Astrocyte of the cerebellum (primary cell): ENCODE results near the gene RYR2.
"Not testable (repeated sequence)": the region's sequence is repeated elsewhere in the genome, so short reads cannot be mapped to it uniquely, and the experiment has no call there.

Experiments
- DNase-seq: peaks from one replicate; pipeline ENCODE4 v3.0.0-alpha.2; 2011; ENCODE audit warnings: low read depth
- H3K4me3 ChIP-seq: 2 replicates; pipeline ENCODE4 v1.5.1; 2011; ENCODE audit warnings: mild to moderate bottlenecking, low read depth, low read length, moderate library complexity
- CTCF ChIP-seq: IDR thresholded peaks from 2 replicates; pipeline ENCODE4 v1.5.1; 2012; ENCODE audit warnings: low read length, low read depth, moderate library complexity, mild to moderate bottlenecking; ENCODE audit errors: missing control alignments
- in situ Hi-C: cut with HindIII; loops from 2 replicates; pipeline ENCODE4 v1.10.0; 2017; ENCODE audit warnings: low sequenced_read_pairs

The RYR2 gene

GRCh38 chr1:237353918-237354317 lies 311.9 kb downstream of the RYR2 start:
- no peak for TF ChIP-seq CTCF
- H3K4me3 ChIP-seq, result no peak overlapping the region
- in situ Hi-C loops, result no loop called here
- no peak for DNase-seq

GRCh38 chr1:237355022-237355421 lies 313.0 kb downstream of the RYR2 start:
- in situ Hi-C loops, result no loop called here
- no peak overlapping the region for H3K4me3 ChIP-seq
- no peak for DNase-seq
- TF ChIP-seq CTCF, result no peak

GRCh38 chr1:237358555-237358954 lies 316.6 kb downstream of the RYR2 start:
- H3K4me3 ChIP-seq, result no peak overlapping the region
- no peak for DNase-seq
- TF ChIP-seq CTCF, result no peak
- in situ Hi-C loops, result no loop called here

- in situ Hi-C loops, result no loop called here
- TF ChIP-seq CTCF, result no peak
- DNase-seq, result no peak
- H3K4me3 ChIP-seq, result no peak overlapping the region
These were observed 325.8 kb downstream of the RYR2 start for GRCh38 chr1:237367758-237368157.

- DNase-seq, in situ Hi-C loops, H3K4me3 ChIP-seq: not testable (repeated sequence)
These were observed 329.5 kb downstream of the RYR2 start for GRCh38 chr1:237371477-237371876.

- DNase-seq, result no peak
- no peak overlapping the region for H3K4me3 ChIP-seq
- in situ Hi-C loops, result no loop called here
- no peak for TF ChIP-seq CTCF
These were observed 341.8 kb downstream of the RYR2 start for GRCh38 chr1:237383791-237384190.

- no peak for TF ChIP-seq CTCF
These were observed 342.2 kb downstream of the RYR2 start for GRCh38 chr1:237384213-237384612.

More at GRCh38 chr1:237384213-237384612, 342.2 kb downstream of the RYR2 start:
- DNase-seq, result no peak
- in situ Hi-C loops, result no loop called here
- H3K4me3 ChIP-seq, result no peak overlapping the region
